Cardiac fibroblast (primary cell): ENCODE data around the gene SMIM38.
A peak's percentile ranks its signal among the peaks of the same experiment; 100 is the strongest.

Experiments used
- DNase-seq, 2 donors: peaks; one replicate each; pipeline versions ENCODE4 v3.0.0 to v3.0.0-alpha.2; 2010; ENCODE audit warnings: low read depth in 2 of 2
- H3K4me3 ChIP-seq, 2 donors: replicated peaks in 1 of 2; 1 replicate in 1 of 2; 2 replicates in 1 of 2; pipeline ENCODE4 v1.5.1; 2011; ENCODE audit warnings: low read depth in 2 of 2, low read length in 2 of 2, mild to moderate bottlenecking in 2 of 2, moderate library complexity in 1 of 2
- CTCF ChIP-seq: IDR thresholded peaks from one replicate; pipeline ENCODE4 v1.5.1; 2011; ENCODE audit warnings: low read depth, mild to moderate bottlenecking, low read length, inconsistent platforms

The SMIM38 gene

GRCh38 chr11:69127884-69128283 lies 27.9 kb upstream of the SMIM38 start:
- no peak for DNase-seq
- H3K4me3 ChIP-seq = no peak overlapping the region
- no peak for TF ChIP-seq CTCF

GRCh38 chr11:69129053-69129452 lies 26.7 kb upstream of the SMIM38 start:
- TF ChIP-seq CTCF = no peak
- H3K4me3 ChIP-seq = no peak overlapping the region
- DNase-seq = no peak

- H3K4me3 ChIP-seq = no peak overlapping the region
- no peak for DNase-seq
- no peak for TF ChIP-seq CTCF
These were observed 26.1 kb upstream of the SMIM38 start for GRCh38 chr11:69129647-69130046.

- no peak for TF ChIP-seq CTCF
- no peak overlapping the region for H3K4me3 ChIP-seq
- no peak for DNase-seq
These were observed 25.1 kb upstream of the SMIM38 start for GRCh38 chr11:69130654-69131053.

GRCh38 chr11:69131121-69131566 lies 24.6 kb upstream of the SMIM38 start:
- no peak for DNase-seq
- no peak for TF ChIP-seq CTCF
- H3K4me3 ChIP-seq = no peak overlapping the region

GRCh38 chr11:69131644-69132300 lies 24.0 kb upstream of the SMIM38 start:
- peak; percentile 78 to 86 for DNase-seq
- TF ChIP-seq CTCF = peak; percentile 89
- no peak overlapping the region for H3K4me3 ChIP-seq

- DNase-seq = no peak
- TF ChIP-seq CTCF = no peak
- H3K4me3 ChIP-seq = no peak overlapping the region
These were observed 23.4 kb upstream of the SMIM38 start for GRCh38 chr11:69132301-69132670.
